HG03558 (cell line): ENCODE results near the gene TLR7.

Source experiments
- ATAC-seq: cut with Tn5 transposase; IDR thresholded peaks from one replicate; pipeline ENCODE4 v1.9.1; 2021; ENCODE audit warnings: moderate number of reproducible peaks; ENCODE audit not compliant: unreplicated experiment; ENCODE audit errors: extremely low read depth

The TLR7 gene

GRCh38 chrX:12866451-12867377 is at the start of gene TLR7:
Gene TLR7, plus strand, starts transcription at chrX:12867072. Its CDS starts 507 bp downstream, at chrX:12867579.
- ATAC-seq = no peak

- no peak for ATAC-seq
Measured at GRCh38 chrX:12817528-12817927, 49.3 kb upstream of the TLR7 start.

- no peak for ATAC-seq
Measured at GRCh38 chrX:12819222-12819621, 47.6 kb upstream of the TLR7 start.

GRCh38 chrX:12820737-12821136 is 46.1 kb upstream of the TLR7 start:
- no peak for ATAC-seq

- ATAC-seq = no peak
Measured at GRCh38 chrX:12824944-12825343, 41.9 kb upstream of the TLR7 start.

- ATAC-seq = no peak
Measured at GRCh38 chrX:12825801-12826200, 41.1 kb upstream of the TLR7 start.

GRCh38 chrX:12843061-12843667 is 23.7 kb upstream of the TLR7 start:
- ATAC-seq = no peak

GRCh38 chrX:12843668-12844279 is 23.1 kb upstream of the TLR7 start:
- peak; percentile 85 for ATAC-seq

GRCh38 chrX:12844319-12844718 is 22.6 kb upstream of the TLR7 start:
- ATAC-seq = no peak

- ATAC-seq = no peak
Measured at GRCh38 chrX:12865359-12865758, 1.5 kb upstream of the TLR7 start.

GRCh38 chrX:12867685-12868084 is 813 bp downstream of the TLR7 start:
- ATAC-seq = no peak

- peak; percentile 61 for ATAC-seq
Measured at GRCh38 chrX:12868747-12869146, 1.9 kb downstream of the TLR7 start.

GRCh38 chrX:12871257-12871656 is 4.4 kb downstream of the TLR7 start:
- no peak for ATAC-seq

- ATAC-seq = no peak
Measured at GRCh38 chrX:12872741-12873140, 5.9 kb downstream of the TLR7 start.

GRCh38 chrX:12874581-12874980 is 7.7 kb downstream of the TLR7 start:
- no peak for ATAC-seq

- ATAC-seq = no peak
Measured at GRCh38 chrX:12877386-12877785, 10.5 kb downstream of the TLR7 start.

- ATAC-seq = no peak
Measured at GRCh38 chrX:12878536-12878935, 11.7 kb downstream of the TLR7 start.

- ATAC-seq = no peak
Measured at GRCh38 chrX:12881914-12882313, 15.0 kb downstream of the TLR7 start.

GRCh38 chrX:12885508-12885907 is 18.6 kb downstream of the TLR7 start:
- ATAC-seq = no peak

- ATAC-seq = no peak
Measured at GRCh38 chrX:12886545-12886944, 19.7 kb downstream of the TLR7 start.

- ATAC-seq = no peak
Measured at GRCh38 chrX:12887141-12887540, 20.3 kb downstream of the TLR7 start.
